Neuron (in vitro differentiated cells): ENCODE measurements around the gene MITF.

Experiments
- H2AFZ ChIP-seq: one replicate; pipeline ENCODE4 v1.6.1; 2013; ENCODE audit warnings: low read depth, mild to moderate bottlenecking, inconsistent platforms, low read length, moderate library complexity
- H3K27me3 ChIP-seq: one replicate; pipeline ENCODE4 v1.6.1; 2013; ENCODE audit warnings: low read length; ENCODE audit not compliant: insufficient read depth
- H3K36me3 ChIP-seq: one replicate; pipeline ENCODE4 v1.6.1; 2013; ENCODE audit warnings: low read length; ENCODE audit not compliant: insufficient read depth
- H3K4me1 ChIP-seq: one replicate; pipeline ENCODE4 v1.6.1; 2013; ENCODE audit warnings: low read length; ENCODE audit not compliant: insufficient read depth
- H3K4me3 ChIP-seq: 2 replicates; pipeline ENCODE4 v1.5.1; 2013; ENCODE audit warnings: mild to moderate bottlenecking, low read length, moderate library complexity
- H3K9me3 ChIP-seq: one replicate; pipeline ENCODE4 v1.6.1; 2013; ENCODE audit warnings: low read length

Gene MITF

GRCh38 chr3:69715204-69715603, 24.1 kb upstream of the MITF start:
- no peaks in the 10 kb centered on the region for H3K9me3 ChIP-seq
- H2AFZ ChIP-seq: no peak overlapping the region
- no peak overlapping the region for H3K4me3 ChIP-seq
- no peaks in the 10 kb centered on the region for H3K27me3 ChIP-seq
- H3K36me3 ChIP-seq: no peaks in the 10 kb centered on the region
- H3K4me1 ChIP-seq: no peaks in the 10 kb centered on the region

GRCh38 chr3:69716119-69716518, 23.1 kb upstream of the MITF start:
- no peaks in the 10 kb centered on the region for H3K9me3 ChIP-seq
- no peaks in the 10 kb centered on the region for H3K27me3 ChIP-seq
- H3K4me1 ChIP-seq: no peaks in the 10 kb centered on the region
- no peak overlapping the region for H3K4me3 ChIP-seq
- no peaks in the 10 kb centered on the region for H3K36me3 ChIP-seq
- H2AFZ ChIP-seq: no peak overlapping the region

- no peaks in the 10 kb centered on the region for H3K4me1 ChIP-seq
- H3K27me3 ChIP-seq: no peaks in the 10 kb centered on the region
- no peak overlapping the region for H3K4me3 ChIP-seq
- no peaks in the 10 kb centered on the region for H3K9me3 ChIP-seq
- H2AFZ ChIP-seq: no peak overlapping the region
- H3K36me3 ChIP-seq: no peaks in the 10 kb centered on the region
Measured at GRCh38 chr3:69718866-69719586, 20.2 kb upstream of the MITF start.

- Histone ChIP-seq H3K4me3 (no peak overlapping the region), H3K9me3 (no peaks in the 10 kb centered on the region), H3K4me1 (no peaks in the 10 kb centered on the region), H3K27me3 (no peaks in the 10 kb centered on the region), H2AFZ (no peak overlapping the region), H3K36me3 (no peaks in the 10 kb centered on the region)
Measured at GRCh38 chr3:69719587-69720122, 19.6 kb upstream of the MITF start.

- no peak overlapping the region for H3K4me3 ChIP-seq
- H3K36me3 ChIP-seq: no peaks in the 10 kb centered on the region
Measured at GRCh38 chr3:69720824-69721223, 18.4 kb upstream of the MITF start.

GRCh38 chr3:69723389-69723788, 15.9 kb upstream of the MITF start:
- Histone ChIP-seq H3K4me3 (no peak overlapping the region), H3K36me3 (no peaks in the 10 kb centered on the region), H2AFZ (no peak overlapping the region), H3K9me3 (no peaks in the 10 kb centered on the region), H3K27me3 (no peaks in the 10 kb centered on the region), H3K4me1 (no peaks in the 10 kb centered on the region)

More at GRCh38 chr3:69720824-69721223, 18.4 kb upstream of the MITF start:
- Histone ChIP-seq H3K4me1 (no peaks in the 10 kb centered on the region), H2AFZ (no peak overlapping the region), H3K27me3 (no peaks in the 10 kb centered on the region), H3K9me3 (no peaks in the 10 kb centered on the region)

- no peaks in the 10 kb centered on the region for H3K4me1 ChIP-seq
- H3K27me3 ChIP-seq: no peaks in the 10 kb centered on the region
- H3K36me3 ChIP-seq: no peaks in the 10 kb centered on the region
- no peaks in the 10 kb centered on the region for H3K9me3 ChIP-seq
- no peak overlapping the region for H2AFZ ChIP-seq
- H3K4me3 ChIP-seq: no peak overlapping the region
Measured at GRCh38 chr3:69724722-69725435, 14.4 kb upstream of the MITF start.

- Histone ChIP-seq H3K4me1 (no peaks in the 10 kb centered on the region), H2AFZ (no peak overlapping the region), H3K36me3 (no peaks in the 10 kb centered on the region), H3K27me3 (no peaks in the 10 kb centered on the region), H3K4me3 (no peak overlapping the region), H3K9me3 (no peaks in the 10 kb centered on the region)
Measured at GRCh38 chr3:69725994-69726571, 13.2 kb upstream of the MITF start.

GRCh38 chr3:69729147-69729919, 9.9 kb upstream of the MITF start:
- H3K36me3 ChIP-seq: no peaks in the 10 kb centered on the region
- H3K4me1 ChIP-seq: no peaks in the 10 kb centered on the region
- H2AFZ ChIP-seq: no peak overlapping the region
- no peak overlapping the region for H3K4me3 ChIP-seq
- H3K9me3 ChIP-seq: no peaks in the 10 kb centered on the region
- peaks cover 4% of the 10 kb centered on the region for H3K27me3 ChIP-seq

GRCh38 chr3:69731080-69731479, 8.2 kb upstream of the MITF start:
- Histone ChIP-seq H3K27me3 (peaks cover 7% of the 10 kb centered on the region), H3K4me3 (no peak overlapping the region), H3K9me3 (no peaks in the 10 kb centered on the region), H3K36me3 (no peaks in the 10 kb centered on the region), H3K4me1 (no peaks in the 10 kb centered on the region), H2AFZ (no peak overlapping the region)

- H3K27me3 ChIP-seq: peaks cover 29% of the 10 kb centered on the region
- H2AFZ ChIP-seq: no peak overlapping the region
- no peaks in the 10 kb centered on the region for H3K36me3 ChIP-seq
Measured at GRCh38 chr3:69735893-69736292, 3.4 kb upstream of the MITF start.

GRCh38 chr3:69737392-69737791, 1.9 kb upstream of the MITF start:
- Histone ChIP-seq H3K9me3 (no peaks in the 10 kb centered on the region), H2AFZ (no peak overlapping the region), H3K4me3 (no peak overlapping the region), H3K4me1 (peaks cover 10% of the 10 kb centered on the region), H3K36me3 (no peaks in the 10 kb centered on the region), H3K27me3 (peaks cover 35% of the 10 kb centered on the region)

More at GRCh38 chr3:69735893-69736292, 3.4 kb upstream of the MITF start:
- peaks cover 10% of the 10 kb centered on the region for H3K4me1 ChIP-seq
- no peaks in the 10 kb centered on the region for H3K9me3 ChIP-seq
- H3K4me3 ChIP-seq: no peak overlapping the region
